Measurements from ENCODE around the gene TBATA. TPM values are rescaled to one million over a fixed set of nuclear protein-coding genes. Genes with fewer than 3 reads are reported as not detected.
"Not testable (repeated sequence)": the region's sequence is repeated elsewhere in the genome, so short reads cannot be mapped to it uniquely, and the experiment has no call there.

The TBATA gene
- polyA plus RNA-seq, 3 donors = 0.10 TPM; not detected in 2

DNA sequence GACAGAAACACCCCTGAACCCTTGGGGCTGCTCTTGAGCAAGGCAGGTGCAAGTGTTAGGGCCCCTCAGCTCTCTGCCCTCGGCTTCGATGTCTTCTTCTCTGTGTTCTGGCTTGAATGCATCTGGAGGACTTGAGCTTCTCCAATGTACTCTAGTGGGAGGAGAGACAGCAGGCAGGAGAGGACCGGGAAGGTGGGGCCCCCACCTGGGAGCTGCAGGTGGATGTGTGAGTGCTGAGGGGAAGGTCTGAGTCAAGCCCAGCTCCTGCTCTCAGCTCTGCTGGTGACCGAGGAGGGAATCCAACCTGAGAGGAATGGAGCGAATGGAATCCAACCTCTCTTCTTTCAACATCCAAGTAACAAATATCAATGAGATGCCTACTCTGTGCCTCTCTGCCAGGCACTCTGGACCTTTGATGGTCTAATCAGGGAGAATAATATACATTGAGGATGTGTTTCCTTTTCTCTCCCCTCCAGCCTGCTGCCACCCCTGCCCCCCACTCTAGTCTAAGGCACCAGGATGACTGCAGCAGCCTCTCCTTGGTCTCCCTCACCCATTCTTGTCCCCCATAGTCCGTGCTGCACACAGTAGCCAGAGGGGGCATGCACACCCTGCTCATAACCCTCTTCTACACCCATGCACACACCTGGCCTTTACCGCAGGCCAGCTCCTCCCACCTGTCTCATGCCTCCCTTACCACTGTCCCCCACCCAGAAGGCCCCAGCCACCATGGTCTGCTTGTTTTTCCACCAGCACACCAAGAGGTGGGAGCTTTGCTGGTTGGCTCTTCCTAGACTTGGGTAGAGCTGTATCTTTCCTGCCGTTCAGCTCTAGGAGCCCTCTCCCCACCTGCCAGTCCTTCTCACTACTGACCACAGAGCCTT, 13.6 kb downstream of the TBATA start:
- H3K27ac ChIP-seq (ENCODE audit: low read depth, low read length) = no peak overlapping the region
- 76 to 92% (median 92%) methylated on average over 8 of the region's 8 CpGs for WGBS, 3 donors

DNA sequence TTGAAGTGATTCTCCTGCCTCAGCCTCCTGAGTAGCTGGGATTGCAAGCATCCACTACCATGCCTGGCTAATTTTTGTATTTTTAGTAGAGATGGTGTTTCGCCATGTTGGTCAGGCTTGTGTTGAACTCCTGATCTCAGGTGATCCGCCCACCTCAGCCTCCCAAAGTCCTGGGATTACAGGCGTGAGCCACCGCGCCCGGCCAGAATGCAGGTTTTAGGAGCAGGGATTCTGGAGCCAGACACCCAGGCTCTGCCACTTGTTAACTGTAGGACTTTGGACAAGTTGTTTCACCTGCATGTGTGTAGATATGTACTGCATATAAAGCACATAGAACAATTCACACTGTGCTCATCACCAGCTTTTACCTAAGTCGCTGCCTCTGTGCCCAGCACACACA, 14.7 kb downstream of the TBATA start:
- 93 to 97% (median 97%) methylated on average over 7 of the region's 7 CpGs for WGBS, 3 donors
- H3K27ac ChIP-seq (ENCODE audit: low read depth, low read length) = not testable (repeated sequence)

DNA sequence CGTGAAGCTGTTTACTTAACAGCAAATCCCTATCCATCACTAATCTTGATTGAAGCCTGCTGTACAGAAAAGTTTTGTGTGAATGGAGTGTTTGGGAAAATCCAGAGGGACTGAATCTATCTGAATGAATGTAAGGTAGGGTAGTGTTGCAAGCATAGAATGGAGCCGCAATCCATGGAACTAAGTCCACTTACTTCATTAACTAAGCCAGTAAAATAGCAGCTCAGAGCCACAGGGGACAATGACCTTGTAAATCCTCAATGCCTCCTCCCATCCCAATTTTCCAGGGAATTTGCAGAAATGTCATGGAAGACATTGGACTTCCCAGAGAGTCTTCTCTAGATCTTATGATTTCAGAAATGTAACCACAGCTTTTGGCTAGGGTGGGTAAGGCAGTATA, 15.2 kb downstream of the TBATA start:
- 63 to 83% (median 70%) methylated on average over 2 of the region's 2 CpGs for WGBS, 3 donors
- H3K27ac ChIP-seq (ENCODE audit: low read depth, low read length) = no peak overlapping the region

DNA sequence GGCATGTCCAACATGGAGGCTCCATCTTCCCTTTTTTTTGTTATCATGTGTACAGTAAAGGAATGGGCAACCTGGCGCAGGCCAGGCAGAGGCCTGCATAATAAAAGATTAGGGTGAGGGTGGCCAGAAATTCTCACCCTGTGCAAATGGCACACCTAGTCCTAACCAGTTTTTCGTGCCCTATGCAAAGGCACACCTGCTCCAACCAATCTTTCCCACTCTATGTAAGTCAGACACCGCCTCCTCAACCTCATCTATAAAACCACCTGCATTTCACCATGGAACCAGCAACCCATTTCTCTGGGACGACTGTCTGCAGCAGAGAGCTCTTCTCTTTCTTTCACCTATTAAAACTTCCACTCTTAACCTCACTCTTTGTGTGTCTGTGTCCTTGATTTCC, 16.1 kb downstream of the TBATA start:
- H3K27ac ChIP-seq (ENCODE audit: low read depth, low read length) = no peak overlapping the region
- 84 to 92% (median 88%) methylated on average over 4 of the region's 4 CpGs for whole genome bisulfite sequencing, 3 donors

DNA sequence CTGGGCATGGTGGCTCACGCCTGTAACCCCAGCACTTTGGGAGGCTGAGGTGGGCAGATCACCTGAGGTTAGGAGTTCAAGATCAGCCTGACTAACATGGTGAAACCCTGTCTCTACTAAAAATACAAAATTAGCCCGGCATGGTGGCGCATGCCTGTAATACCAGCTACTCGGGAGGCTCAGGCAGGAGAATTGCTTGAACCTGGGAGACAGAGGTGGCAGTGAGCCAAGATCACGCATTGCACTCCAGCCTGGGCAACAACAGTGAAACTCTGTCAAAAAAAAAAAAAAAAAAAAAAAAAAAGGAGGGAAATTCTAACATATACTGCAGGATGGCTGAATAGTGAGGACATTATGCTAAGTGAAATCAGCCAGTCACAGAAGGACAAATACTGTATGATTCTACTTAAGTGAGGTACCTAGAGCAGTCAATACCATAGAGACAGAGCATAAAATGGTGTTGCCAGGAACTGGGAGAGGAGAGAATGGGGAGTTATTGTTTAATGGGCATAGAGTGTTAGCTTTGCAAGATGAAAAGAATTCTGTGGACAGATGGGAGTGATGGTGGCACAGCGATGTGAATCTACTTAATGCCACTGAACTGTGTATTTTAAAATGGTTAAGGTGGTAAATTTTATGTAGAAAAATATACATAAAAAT, 17.0 kb downstream of the TBATA start:
- WGBS, 3 donors = 78 to 80% (median 79%) methylated on average over 6 of the region's 6 CpGs
- not testable (repeated sequence) for H3K27ac ChIP-seq (ENCODE audit: low read depth, low read length)

DNA sequence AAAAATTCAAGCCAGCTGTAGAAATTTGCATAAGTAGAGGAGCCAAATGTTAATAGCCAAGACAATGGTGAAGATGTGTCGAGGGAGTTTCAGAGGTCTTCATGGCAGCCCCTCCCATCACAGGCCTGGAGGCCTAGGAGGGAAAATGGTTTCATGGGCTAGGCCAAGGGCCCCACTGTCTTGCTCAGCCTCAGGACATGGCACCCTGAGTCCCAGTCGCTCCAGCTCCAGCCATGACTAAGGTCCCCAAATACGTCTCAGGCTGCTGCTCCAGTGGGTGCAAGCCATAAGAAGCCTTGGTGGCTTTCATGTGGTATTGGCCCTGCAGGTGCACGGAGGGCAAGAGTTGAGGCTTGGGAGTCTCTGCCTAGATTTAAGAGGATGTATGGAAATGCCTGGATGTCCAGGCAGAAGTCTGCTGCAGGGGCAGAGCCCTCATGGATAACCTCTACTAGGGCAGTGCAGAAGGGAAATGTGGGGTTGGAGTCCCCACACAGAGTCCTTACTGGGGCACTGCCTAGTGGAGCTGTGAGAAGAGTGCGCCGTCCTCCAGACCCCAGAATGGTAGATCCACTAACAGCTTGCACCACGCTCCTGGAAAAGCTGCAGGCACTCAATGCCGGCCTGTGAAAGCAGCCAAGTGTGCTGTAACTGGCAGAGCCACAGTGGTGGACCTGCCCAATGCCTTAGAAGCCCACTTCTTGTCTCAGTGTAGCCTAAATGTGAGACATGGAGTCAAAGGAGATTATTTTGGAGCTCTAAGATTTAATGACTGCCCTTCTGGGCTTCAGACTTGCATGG, 19.2 kb downstream of the TBATA start:
- WGBS, 3 donors = 93 to 98% (median 96%) methylated on average over 8 of the region's 8 CpGs
- H3K27ac ChIP-seq (ENCODE audit: low read depth, low read length) = no peak overlapping the region

DNA sequence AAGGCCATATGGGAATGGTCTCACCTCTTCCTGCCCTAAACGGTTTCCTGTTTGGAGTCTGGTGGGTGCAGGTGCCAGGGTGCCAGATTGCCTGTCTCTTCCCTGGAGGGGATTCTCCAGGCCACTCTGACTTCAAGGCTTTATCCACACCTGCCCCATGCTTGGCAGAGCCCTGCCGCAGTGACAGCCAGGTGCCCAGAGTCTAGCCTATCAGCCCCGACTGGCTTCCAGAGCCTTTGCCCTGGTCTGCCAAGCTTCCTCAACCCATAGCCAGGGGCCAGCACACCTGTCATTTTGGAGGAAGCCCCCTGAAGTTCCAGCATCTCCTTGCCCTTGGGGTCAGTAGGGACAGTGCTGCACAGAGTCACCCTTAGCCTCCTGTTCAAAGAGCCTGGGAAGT, 21.6 kb downstream of the TBATA start:
- WGBS, 3 donors = 60 to 73% (median 72%) methylated on average over 3 of the region's 3 CpGs
- no peak overlapping the region for H3K27ac ChIP-seq (ENCODE audit: low read depth, low read length)

DNA sequence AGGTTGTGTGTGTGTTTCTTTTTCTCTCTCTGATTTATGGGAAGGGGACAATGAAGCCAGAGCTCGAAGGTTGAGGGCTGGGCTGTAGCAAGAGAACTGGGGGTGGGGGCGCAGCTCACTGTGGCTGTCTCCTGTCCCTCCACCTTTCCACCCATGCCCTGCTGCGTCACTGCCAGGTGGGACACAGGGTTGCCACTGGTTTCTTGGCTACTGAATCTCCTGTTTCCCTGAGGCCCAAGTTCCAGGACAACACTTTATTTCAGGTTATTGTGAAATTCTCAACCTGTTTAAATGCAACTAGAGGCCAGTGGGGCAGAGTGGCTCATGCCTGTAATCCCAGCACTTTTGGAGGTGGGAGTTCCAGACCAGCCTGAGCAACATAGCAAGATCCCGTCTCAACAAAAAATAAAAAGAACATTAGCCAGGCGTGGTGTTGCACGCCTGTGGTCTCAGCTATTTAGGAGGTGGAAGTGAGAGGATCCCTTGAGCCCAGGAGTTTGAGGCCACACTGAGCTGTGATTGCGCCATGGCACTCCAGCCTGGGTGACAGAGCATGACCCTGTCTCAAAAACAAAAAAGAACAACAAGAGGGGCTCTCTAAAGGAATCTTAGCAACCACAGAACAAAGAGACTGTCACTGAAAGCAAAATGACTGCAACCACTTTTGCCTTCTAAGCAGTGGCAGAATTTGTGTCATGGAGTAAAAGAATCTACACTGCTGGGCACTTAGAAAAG, 22.6 kb downstream of the TBATA start:
- WGBS, 3 donors = 72 to 83% (median 72%) methylated on average over 7 of the region's 7 CpGs

DNA sequence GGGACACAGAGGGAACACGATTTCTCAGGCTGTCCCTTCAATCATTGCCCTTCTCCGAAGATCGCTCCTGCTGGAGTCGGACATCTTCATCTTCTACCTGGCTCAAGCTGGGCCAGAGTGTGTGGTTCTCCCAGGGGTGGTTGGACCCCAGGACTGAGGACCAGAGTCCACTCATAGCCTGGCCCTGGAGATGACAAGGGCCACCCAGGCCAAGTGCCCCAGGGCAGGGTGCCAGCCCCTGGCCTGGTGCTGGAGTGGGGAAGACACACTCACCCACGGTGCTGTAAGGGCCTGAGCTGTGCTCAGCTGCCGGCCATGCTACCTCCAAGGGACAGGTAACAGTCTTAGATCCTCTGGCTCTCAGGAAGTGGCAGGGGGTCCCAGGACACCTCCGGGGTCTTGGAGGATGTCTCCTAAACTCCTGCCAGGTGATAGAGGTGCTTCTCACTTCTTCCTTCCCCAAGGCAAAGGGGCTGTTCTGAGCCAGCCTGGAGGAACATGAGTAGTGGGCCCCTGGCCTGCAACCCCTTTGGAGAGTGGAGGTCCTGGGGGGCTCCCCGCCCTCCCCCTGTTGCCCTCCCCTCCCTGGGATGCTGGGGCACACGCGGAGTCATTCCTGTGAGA, 23.3 kb downstream of the TBATA start:
- no peak overlapping the region for H3K27ac ChIP-seq (ENCODE audit: low read depth, low read length)
- WGBS, 3 donors = 75 to 80% (median 79%) methylated on average over 10 of the region's 10 CpGs

More for the DNA sequence above, 22.6 kb downstream of the TBATA start:
- no peak overlapping the region for H3K27ac ChIP-seq (ENCODE audit: low read depth, low read length)

DNA sequence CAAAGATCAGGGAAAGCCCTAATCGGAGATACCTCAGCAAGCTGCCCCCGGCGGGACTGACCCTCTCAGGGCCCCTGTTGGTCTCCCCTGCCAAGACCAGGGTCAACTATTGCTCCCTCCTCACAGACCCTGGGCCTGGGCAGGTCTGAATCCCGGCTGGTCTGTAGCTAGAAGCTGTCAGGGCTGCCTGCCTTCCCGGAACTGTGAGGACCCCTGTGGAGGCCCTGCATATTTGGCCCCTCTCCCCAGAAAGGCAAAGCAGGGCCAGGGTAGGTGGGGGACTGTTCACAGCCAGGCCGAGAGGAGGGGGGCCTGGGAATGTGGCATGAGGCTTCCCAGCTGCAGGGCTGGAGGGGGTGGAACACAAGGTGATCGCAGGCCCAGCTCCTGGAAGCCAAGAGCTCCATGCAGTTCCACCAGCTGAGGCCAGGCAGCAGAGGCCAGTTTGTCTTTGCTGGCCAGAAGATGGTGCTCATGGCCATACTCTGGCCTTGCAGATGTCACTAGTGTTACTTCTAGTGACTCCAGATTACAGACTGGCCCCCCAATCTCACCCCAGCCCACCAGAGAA, 24.1 kb downstream of the TBATA start:
- WGBS, 3 donors = 69 to 86% (median 77%) methylated on average over 7 of the region's 7 CpGs
- H3K27ac ChIP-seq (ENCODE audit: low read depth, low read length) = no peak overlapping the region

DNA sequence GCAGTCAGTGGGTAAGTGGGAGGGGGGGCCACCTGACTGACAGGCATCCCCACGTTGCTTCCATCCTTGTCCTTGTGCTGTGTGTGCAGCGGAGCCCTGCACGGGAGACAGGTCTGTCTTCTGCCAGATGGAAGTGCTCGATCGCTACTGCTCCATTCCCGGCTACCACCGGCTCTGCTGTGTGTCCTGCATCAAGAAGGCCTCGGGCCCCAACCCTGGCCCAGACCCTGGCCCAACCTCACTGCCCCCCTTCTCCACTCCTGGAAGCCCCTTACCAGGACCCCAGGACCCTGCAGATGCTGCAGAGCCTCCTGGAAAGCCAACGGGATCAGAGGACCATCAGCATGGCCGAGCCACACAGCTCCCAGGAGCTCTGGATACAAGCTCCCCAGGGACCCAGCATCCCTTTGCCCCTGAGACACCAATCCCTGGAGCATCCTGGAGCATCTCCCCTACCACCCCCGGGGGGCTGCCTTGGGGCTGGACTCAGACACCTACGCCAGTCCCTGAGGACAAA, 24.8 kb downstream of the TBATA start:
- 59 to 83% (median 79%) methylated on average over 12 of the region's 12 CpGs for WGBS, 3 donors
- no peak overlapping the region for H3K27ac ChIP-seq (ENCODE audit: low read depth, low read length)

DNA sequence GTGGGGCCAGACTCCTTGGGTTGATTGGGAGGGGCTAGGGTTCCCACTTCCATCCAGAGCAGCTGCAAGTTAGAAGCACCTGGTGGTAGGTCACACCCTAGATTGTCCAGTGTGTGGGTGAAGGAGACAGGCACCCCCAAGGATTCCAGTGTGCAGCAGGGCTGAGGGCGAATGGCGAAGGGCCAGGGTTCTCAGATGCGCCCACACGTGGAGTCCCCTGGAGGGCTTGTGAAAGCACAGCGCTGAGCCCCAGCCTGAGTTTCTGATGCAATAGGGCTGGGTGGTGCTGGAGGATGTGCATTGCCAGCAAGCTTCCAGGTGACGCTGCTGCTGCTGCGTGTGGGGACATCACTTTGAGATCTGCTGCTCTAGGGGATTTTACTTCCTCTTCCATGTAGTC, 25.4 kb downstream of the TBATA start:
- H3K27ac ChIP-seq (ENCODE audit: low read depth, low read length) = no peak overlapping the region
- 53 to 58% (median 56%) methylated on average over 6 to 7 of the region's 7 CpGs for WGBS, 3 donors

DNA sequence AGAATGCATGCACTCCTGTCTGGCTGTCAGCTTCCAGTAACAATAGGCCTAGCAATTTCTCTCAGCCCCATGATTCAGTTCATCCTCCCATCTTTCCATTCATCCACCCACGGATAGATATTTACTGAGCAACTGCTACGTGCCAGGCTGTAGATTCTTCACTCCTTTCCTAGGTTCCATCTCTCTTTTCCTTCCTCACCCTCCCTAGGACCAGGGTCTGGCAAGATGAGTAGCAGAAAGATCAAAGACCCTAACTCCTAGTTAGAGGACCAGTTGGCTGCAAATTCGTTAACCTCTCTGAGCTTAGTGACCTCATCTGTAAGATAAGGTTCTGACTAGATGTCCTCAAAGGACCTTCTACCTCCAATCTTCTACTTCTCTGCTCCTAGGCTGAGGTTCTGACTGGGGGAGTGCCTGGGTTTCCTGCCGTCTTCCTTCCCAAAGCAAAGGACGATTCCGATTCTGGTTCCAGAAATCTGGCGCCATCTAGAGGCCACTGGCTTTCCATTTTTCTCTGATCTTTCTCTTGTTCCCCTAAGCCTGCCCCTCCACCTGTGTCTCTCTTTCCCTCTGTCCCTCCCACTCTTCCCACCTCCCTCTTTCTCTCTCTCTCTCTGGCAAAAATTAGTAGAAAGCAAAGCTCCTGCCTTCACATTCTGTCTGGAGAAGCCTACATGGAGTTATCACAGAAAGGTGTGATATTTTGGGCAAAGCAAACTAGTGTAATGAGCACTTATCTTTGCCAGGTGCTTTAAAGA, 26.2 kb downstream of the TBATA start:
- 23 to 25% (median 24%) methylated on average over 7 of the region's 7 CpGs for WGBS, 3 donors
- H3K27ac ChIP-seq (ENCODE audit: low read depth, low read length) = no peak overlapping the region

DNA sequence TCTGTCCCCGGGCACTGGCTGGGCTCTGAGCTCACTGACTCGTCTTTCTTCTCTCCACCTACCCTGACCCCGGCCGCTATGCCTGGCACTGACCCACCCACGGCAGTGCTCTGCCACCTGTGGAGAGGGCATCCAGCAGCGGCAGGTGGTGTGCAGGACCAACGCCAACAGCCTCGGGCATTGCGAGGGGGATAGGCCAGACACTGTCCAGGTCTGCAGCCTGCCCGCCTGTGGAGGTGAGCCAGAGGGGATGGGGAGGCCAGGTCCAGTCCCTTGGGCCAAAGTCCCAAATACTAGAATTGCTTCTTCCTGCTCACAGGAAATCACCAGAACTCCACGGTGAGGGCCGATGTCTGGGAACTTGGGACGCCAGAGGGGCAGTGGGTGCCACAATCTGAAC, 27.3 kb downstream of the TBATA start:
- no peak overlapping the region for H3K27ac ChIP-seq (ENCODE audit: low read depth, low read length)
- 78 to 90% (median 88%) methylated on average over 13 of the region's 13 CpGs for WGBS, 3 donors

DNA sequence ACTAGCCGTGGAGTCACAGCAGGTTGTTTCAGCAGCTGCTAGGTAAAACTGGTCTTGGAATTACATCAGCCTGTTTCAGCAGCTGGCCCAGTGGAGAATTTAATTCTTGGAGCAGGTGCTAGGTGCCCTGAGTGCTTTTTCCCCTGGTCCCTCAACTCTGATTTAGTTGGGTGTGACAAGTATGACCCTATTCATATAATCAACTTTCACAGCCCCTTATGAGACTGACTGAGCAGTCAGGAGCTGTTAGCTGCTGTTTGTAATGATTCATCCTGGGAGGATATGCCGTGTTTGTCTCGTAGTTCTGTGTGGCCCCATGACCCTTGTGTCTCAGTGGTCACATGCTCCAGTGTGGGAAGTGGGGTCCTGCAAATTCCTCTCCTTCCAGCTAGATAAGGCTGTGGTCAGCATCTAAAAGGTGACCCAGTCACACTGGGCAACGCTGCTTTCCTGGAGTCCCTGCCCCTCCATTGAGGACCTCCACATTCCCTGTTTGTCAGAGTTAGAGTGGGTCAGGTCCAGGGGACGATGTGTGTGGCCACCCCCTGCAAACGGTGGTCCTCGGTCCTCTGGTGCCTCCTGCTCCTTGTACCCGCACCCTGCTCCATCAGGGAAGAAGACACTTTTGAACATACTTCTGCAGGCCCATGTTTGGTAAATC, 28.3 kb downstream of the TBATA start:
- H3K27ac ChIP-seq (ENCODE audit: low read depth, low read length) = no peak overlapping the region
- 82 to 85% (median 82%) methylated on average over 8 of the region's 8 CpGs for WGBS, 3 donors

DNA sequence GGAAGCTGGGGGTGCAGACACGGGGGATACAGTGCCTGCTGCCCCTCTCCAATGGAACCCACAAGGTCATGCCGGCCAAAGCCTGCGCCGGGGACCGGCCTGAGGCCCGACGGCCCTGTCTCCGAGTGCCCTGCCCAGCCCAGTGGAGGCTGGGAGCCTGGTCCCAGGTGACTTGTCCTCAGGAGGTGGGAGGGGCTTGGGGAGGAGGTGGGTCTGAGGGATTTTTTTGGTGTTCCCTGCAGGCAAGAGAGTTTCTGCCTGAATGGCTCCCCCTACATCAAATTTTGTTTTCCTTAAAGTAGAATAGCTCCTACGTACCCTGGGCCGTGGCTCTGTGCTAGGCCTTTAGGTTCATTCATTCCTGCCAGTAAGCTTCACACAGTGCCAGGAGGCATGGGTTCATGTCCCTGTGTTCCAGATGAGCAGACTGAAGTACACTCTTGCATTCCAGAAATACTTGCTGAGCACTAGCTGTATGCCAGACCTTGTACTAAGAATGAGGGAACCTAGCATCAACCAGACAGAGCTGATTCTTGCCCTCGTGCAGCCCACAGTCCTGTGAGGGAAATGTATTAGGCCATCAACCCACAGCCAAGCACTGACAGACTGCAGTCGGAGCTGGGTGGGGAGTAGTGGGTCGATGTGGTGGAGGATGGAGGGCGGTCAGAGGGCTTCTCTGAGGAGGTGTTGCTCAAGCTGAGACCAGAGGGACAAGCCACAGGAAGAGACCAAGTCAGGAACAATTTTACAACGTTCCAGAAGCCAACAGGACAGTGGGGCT, 31.1 kb downstream of the TBATA start:
- no peak overlapping the region for H3K27ac ChIP-seq (ENCODE audit: low read depth, low read length)
- WGBS, 3 donors = 69 to 81% (median 74%) methylated on average over 15 of the region's 15 CpGs
